Keratinocyte (primary cell): ENCODE data around the gene KCNK10. TPM values are rescaled to one million over a fixed set of nuclear protein-coding genes. Genes with fewer than 3 reads are reported as not detected.
A peak's percentile ranks its signal among the peaks of the same experiment; 100 is the strongest.

Source experiments
- DNase-seq: peaks from one replicate; pipeline ENCODE4 v3.0.0-alpha.2; 2011; ENCODE audit warnings: low read depth, missing footprints, low spot score
- FAIRE-seq: peaks from 2 replicates; lab custom pipeline; 2011; peaks lifted over from hg19 to GRCh38; lab: Jason Lieb, UNC
- H2AFZ ChIP-seq: 2 replicates; pipeline ENCODE4 v1.6.0; 2012; ENCODE audit warnings: low read length, control low read depth, inconsistent platforms; ENCODE audit not compliant: control insufficient read depth
- H3K27ac ChIP-seq: 2 replicates; pipeline ENCODE4 v1.5.1; 2011; ENCODE audit warnings: low read length; ENCODE audit not compliant: control insufficient read depth, insufficient read depth
- H3K27me3 ChIP-seq: 3 replicates; pipeline ENCODE4 v1.6.0; 2011; ENCODE audit warnings: low read length; ENCODE audit not compliant: control insufficient read depth, insufficient read depth; ENCODE audit errors: extremely low read depth
- H3K36me3 ChIP-seq, 2 experiments: 2 replicates in 1 of 2; 3 replicates in 1 of 2; pipeline ENCODE4 v1.5.1; 2011; ENCODE audit warnings: low read length in 2 of 2, mild to moderate bottlenecking in 1 of 2; ENCODE audit not compliant: control insufficient read depth in 2 of 2, insufficient read depth in 2 of 2; ENCODE audit errors: extremely low read depth in 1 of 2
- H3K4me1 ChIP-seq: 3 replicates; pipeline ENCODE4 v1.5.1; 2011; ENCODE audit warnings: low read length; ENCODE audit not compliant: control insufficient read depth, insufficient read depth; ENCODE audit errors: extremely low read depth
- H3K4me2 ChIP-seq: 3 replicates; pipeline ENCODE4 v1.6.0; 2011; ENCODE audit warnings: low read depth, low read length; ENCODE audit not compliant: control insufficient read depth, insufficient read depth; ENCODE audit errors: extremely low read depth
- H3K4me3 ChIP-seq, 3 experiments: fragments of 200-600 bp in 1 of 3; sonication (generic) in 1 of 3; 2 replicates in 2 of 3; 3 replicates in 1 of 3; pipeline ENCODE4 v1.5.1; 2011 to 2016; ENCODE audit warnings: low read length in 3 of 3, mild to moderate bottlenecking in 3 of 3, control low read depth in 2 of 3, inconsistent platforms in 1 of 3, low read depth in 1 of 3, mixed read lengths in 1 of 3, mixed run types in 1 of 3, moderate library complexity in 1 of 3; ENCODE audit not compliant: control insufficient read depth in 2 of 3, insufficient read depth in 2 of 3; ENCODE audit errors: extremely low read depth in 1 of 3
- H3K79me2 ChIP-seq: 2 replicates; pipeline ENCODE4 v1.6.0; 2012; ENCODE audit warnings: low read length; ENCODE audit not compliant: control insufficient read depth, insufficient read depth
- H3K9ac ChIP-seq: 3 replicates; pipeline ENCODE4 v1.6.0; 2011; ENCODE audit warnings: low read length; ENCODE audit not compliant: control insufficient read depth, insufficient read depth; ENCODE audit errors: extremely low read depth
- H3K9me1 ChIP-seq: 3 replicates; pipeline ENCODE4 v1.6.0; 2011; ENCODE audit warnings: low read length; ENCODE audit not compliant: control insufficient read depth, insufficient read depth; ENCODE audit errors: extremely low read depth
- H3K9me3 ChIP-seq: 2 replicates; pipeline ENCODE4 v1.5.1; 2012; ENCODE audit warnings: low read depth, low read length; ENCODE audit not compliant: control insufficient read depth
- H4K20me1 ChIP-seq: 3 replicates; pipeline ENCODE4 v1.6.0; 2011; ENCODE audit warnings: low read length; ENCODE audit not compliant: control insufficient read depth, insufficient read depth; ENCODE audit errors: extremely low read depth
- EZH2 ChIP-seq: IDR thresholded peaks from one replicate; pipeline ENCODE4 v1.6.1; 2012; ENCODE audit warnings: inconsistent platforms, mild to moderate bottlenecking, low read length, moderate library complexity
- dilution Hi-C: fragments of 300-500 bp; cut with MboI; formaldehyde crosslinking; loops from one replicate; pipeline ENCODE4 v1.7.0; 2020; ENCODE audit warnings: low sequenced_read_pairs; ENCODE audit not compliant: extremely low pct_ligation_motif_present
- polyA plus RNA-seq, 5 experiments: library from polyadenylated mRNA; depleted of rRNA in 3 of 5; stranded (reverse) in 3 of 5; stranded (forward) in 1 of 5; unstranded in 1 of 5; fragments of >200 nt; gene quantifications; 1 replicate in 1 of 5; 2 replicates in 3 of 5; 3 replicates in 1 of 5; pipeline versions ENCODE4 v1.2.1 to v1.2.3, GENCODE V29; 2011 to 2012; ENCODE audit warnings: missing spikeins in 2 of 5, low read depth in 1 of 5, low replicate concordance in 1 of 5
- TF ChIP-seq, protein P1 (sequence below), 3 experiments: IDR thresholded peaks in 1 of 3; conservative IDR thresholded peaks in 1 of 3; optimal IDR thresholded peaks in 1 of 3; 2 replicates in 2 of 3; 3 replicates in 1 of 3; pipeline versions ENCODE3 to v1.5.1; 2011; ENCODE audit warnings: low read length in 3 of 3, mild to moderate bottlenecking in 3 of 3, moderate library complexity in 2 of 3, control low read depth in 1 of 3, inconsistent platforms in 1 of 3; ENCODE audit not compliant: insufficient read depth in 2 of 3; ENCODE audit errors: extremely low read depth in 1 of 3

Gene KCNK10
- polyA plus RNA-seq, 1 donor (not counting 4 experiments of a cell fraction or from before 2014, with no cell fraction given): 0.79 TPM

DNA sequence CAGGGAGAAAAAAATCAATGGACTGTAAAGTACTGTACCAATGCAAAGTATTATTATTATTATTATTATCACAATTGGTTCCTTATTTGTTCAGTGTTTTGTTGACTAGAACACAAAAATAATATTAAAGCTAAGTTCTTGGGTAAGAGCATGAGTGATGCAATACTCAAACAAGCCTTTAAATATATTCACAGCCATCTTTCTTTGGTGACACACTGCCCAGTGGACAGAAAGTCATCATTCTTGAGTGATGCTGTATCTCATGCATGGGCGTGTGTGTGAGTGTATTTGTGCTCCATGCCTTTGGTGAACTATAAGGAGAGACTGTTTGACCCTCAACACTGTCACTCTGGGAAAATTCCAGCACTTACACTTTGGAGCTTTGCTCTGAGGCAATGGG is 93.6 kb downstream of the KCNK10 start:
- Histone ChIP-seq H3K79me2 (no peaks in the 10 kb centered on the region), H3K4me1 (peaks cover 5% of the 10 kb centered on the region), H3K4me3 (no peak overlapping the region), H3K36me3 (no peaks in the 10 kb centered on the region), H4K20me1 (no peaks in the 10 kb centered on the region), H3K27me3 (no peaks in the 10 kb centered on the region), H3K9me1 (no peaks in the 10 kb centered on the region), H3K9ac (no peak overlapping the region), H3K9me3 (no peaks in the 10 kb centered on the region), H3K27ac (no peak overlapping the region), H3K4me2 (no peak overlapping the region), H2AFZ (no peak overlapping the region)
- no peak for DNase-seq
- TF ChIP-seq, protein P1, sequence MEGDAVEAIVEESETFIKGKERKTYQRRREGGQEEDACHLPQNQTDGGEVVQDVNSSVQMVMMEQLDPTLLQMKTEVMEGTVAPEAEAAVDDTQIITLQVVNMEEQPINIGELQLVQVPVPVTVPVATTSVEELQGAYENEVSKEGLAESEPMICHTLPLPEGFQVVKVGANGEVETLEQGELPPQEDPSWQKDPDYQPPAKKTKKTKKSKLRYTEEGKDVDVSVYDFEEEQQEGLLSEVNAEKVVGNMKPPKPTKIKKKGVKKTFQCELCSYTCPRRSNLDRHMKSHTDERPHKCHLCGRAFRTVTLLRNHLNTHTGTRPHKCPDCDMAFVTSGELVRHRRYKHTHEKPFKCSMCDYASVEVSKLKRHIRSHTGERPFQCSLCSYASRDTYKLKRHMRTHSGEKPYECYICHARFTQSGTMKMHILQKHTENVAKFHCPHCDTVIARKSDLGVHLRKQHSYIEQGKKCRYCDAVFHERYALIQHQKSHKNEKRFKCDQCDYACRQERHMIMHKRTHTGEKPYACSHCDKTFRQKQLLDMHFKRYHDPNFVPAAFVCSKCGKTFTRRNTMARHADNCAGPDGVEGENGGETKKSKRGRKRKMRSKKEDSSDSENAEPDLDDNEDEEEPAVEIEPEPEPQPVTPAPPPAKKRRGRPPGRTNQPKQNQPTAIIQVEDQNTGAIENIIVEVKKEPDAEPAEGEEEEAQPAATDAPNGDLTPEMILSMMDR (optimal IDR thresholded peaks at IDR 0.05 in 1 of 3, IDR thresholded peaks at IDR 0.05 in 1 of 3, conservative IDR thresholded peaks at IDR 0.05 in 1 of 3; ENCODE audit: extremely low read depth in 1 of 3, insufficient read depth in 2 of 3, low read length in 3 of 3): no peak
- no peak for TF ChIP-seq EZH2
- FAIRE-seq: no peak
- dilution Hi-C loops: no loop called here

DNA sequence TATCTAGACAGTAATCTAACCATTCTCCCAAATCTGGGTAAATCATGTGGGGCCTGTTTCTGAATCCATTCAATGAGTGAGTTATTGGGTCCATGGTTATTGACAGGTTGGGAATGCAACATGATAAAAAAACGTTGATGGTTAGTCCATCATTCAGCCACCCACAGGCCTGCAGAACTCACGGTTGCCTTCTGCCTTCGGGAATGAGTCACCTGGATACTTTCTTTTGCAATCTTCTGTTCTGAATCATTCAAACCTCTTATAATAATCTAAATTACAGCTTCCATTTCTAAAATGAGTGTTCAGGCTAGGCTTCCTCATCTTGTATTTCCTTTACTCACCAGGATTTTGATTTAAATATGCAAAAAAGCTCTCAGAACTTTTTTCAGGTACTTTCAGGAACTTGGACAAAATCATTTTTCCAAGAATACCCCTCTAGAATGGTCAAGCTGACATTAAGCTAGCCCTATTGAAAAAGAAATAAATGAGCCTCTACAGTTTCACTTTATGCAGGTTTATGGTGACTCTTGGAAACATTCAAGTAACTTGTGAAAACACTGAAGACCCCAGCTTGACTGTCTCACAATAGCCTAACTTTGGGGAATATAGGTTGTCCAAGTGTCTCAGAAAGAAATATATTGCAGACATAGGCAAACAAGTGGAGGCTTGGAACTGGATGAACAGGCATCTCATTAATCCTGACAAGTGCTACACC is 94.4 kb downstream of the KCNK10 start:
- Histone ChIP-seq H3K9me3 (no peaks in the 10 kb centered on the region), H3K4me3 (no peak overlapping the region), H3K79me2 (no peaks in the 10 kb centered on the region), H2AFZ (no peak overlapping the region), H4K20me1 (no peaks in the 10 kb centered on the region), H3K27ac (no peak overlapping the region), H3K36me3 (no peaks in the 10 kb centered on the region), H3K9ac (no peak overlapping the region), H3K27me3 (no peaks in the 10 kb centered on the region), H3K4me1 (peaks cover 5% of the 10 kb centered on the region), H3K9me1 (no peaks in the 10 kb centered on the region), H3K4me2 (no peak overlapping the region)
- peak; percentile 59 for FAIRE-seq
- dilution Hi-C loops: no loop called here
- TF ChIP-seq, protein P1 (optimal IDR thresholded peaks at IDR 0.05 in 1 of 3, IDR thresholded peaks at IDR 0.05 in 1 of 3, conservative IDR thresholded peaks at IDR 0.05 in 1 of 3; ENCODE audit: extremely low read depth in 1 of 3, insufficient read depth in 2 of 3, low read length in 3 of 3): no peak
- no peak for TF ChIP-seq EZH2
- no peak for DNase-seq
